Transverse colon (tissue), 3 donors: Measurements from ENCODE around the gene AIF1L.

Source experiments
- POLR2A ChIP-seq: fragments of 450-650 bp; IDR thresholded peaks from one replicate; pipeline ENCODE4 v1.6.1; 2016; ENCODE audit warnings: antibody characterized with exemption, mild to moderate bottlenecking, moderate library complexity
- TF ChIP-seq, protein P1 (sequence below), 5 experiments: fragments of 200-600 bp in 3 of 5; fragments of 450-650 bp in 2 of 5; sonication (generic) in 3 of 5; IDR thresholded peaks; 1 replicate in 2 of 5; 2 replicates in 3 of 5; pipeline ENCODE4 v1.5.1; 2016 to 2017; ENCODE audit warnings: antibody characterized with exemption in 5 of 5, inconsistent platforms in 3 of 5, mild to moderate bottlenecking in 2 of 5, moderate library complexity in 1 of 5

DNA sequence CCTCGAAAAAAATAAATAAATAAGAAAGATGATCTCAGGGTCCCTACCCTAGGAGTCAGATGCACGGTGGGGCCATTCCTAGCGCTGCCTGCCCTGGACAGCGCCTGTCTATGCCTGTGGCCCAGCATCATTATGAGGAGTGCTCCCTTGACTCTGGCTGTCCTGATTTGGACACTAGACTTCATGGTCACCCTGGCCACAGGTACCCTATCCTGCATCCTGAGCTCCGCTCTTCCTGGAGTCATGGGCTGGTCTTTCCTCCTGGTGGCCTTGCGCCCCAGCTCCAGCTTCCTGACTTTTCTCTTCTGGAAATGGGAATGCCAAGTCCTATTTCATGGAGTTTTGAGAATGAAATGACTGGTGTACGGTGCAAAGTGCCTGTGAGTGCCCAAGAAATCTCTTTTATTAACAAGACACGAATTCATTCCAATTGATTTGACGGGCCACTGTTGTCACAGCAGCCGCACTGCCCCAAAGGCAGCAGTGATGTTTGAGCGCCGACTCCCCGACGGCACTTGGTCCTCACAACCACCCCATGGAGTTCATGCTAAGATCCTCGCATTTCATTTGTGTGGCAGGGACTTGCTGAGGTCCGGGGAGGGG, 564 bp upstream of the AIF1L start:
- TF ChIP-seq, protein P1, sequence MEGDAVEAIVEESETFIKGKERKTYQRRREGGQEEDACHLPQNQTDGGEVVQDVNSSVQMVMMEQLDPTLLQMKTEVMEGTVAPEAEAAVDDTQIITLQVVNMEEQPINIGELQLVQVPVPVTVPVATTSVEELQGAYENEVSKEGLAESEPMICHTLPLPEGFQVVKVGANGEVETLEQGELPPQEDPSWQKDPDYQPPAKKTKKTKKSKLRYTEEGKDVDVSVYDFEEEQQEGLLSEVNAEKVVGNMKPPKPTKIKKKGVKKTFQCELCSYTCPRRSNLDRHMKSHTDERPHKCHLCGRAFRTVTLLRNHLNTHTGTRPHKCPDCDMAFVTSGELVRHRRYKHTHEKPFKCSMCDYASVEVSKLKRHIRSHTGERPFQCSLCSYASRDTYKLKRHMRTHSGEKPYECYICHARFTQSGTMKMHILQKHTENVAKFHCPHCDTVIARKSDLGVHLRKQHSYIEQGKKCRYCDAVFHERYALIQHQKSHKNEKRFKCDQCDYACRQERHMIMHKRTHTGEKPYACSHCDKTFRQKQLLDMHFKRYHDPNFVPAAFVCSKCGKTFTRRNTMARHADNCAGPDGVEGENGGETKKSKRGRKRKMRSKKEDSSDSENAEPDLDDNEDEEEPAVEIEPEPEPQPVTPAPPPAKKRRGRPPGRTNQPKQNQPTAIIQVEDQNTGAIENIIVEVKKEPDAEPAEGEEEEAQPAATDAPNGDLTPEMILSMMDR (IDR thresholded peaks at IDR 0.05) = no peak
- TF ChIP-seq POLR2A = no peak
